ENCODE results near the gene SHISA6.

The SHISA6 gene

GRCh38 chr17:11388054-11388453, 147.0 kb downstream of the SHISA6 start:
- DNase-seq (ENCODE audit: low spot score), result no peak
- no peak for TF ChIP-seq CTCF (IDR thresholded peaks at IDR 0.05; ENCODE audit: extremely low read depth, missing control alignments)

GRCh38 chr17:11389583-11389982, 148.6 kb downstream of the SHISA6 start:
- no peak for TF ChIP-seq CTCF (IDR thresholded peaks at IDR 0.05; ENCODE audit: extremely low read depth, missing control alignments)
- DNase-seq (ENCODE audit: low spot score), result no peak

DNA sequence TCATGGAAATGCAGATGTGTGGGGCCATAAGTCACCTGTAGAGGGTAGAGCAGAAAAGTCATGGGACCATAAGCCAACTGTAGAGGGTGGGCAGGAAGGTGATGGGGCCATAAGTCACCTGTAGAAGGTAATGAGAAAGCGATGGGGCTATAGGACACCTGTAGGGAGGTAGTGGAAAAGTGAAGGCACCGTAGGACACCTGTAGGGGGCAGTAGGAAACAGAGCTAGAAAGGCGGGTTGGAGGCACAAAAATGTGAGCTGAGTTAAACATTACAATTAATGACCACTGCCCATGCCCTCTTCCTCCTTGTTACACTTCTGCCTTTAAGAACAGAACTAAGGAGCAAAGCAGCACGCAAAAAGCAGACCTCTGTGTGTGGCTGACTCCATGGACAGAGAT, 150.1 kb downstream of the SHISA6 start:
- DNase-seq (ENCODE audit: low spot score), result no peak
- no peak for TF ChIP-seq CTCF (IDR thresholded peaks at IDR 0.05; ENCODE audit: extremely low read depth, missing control alignments)

DNA sequence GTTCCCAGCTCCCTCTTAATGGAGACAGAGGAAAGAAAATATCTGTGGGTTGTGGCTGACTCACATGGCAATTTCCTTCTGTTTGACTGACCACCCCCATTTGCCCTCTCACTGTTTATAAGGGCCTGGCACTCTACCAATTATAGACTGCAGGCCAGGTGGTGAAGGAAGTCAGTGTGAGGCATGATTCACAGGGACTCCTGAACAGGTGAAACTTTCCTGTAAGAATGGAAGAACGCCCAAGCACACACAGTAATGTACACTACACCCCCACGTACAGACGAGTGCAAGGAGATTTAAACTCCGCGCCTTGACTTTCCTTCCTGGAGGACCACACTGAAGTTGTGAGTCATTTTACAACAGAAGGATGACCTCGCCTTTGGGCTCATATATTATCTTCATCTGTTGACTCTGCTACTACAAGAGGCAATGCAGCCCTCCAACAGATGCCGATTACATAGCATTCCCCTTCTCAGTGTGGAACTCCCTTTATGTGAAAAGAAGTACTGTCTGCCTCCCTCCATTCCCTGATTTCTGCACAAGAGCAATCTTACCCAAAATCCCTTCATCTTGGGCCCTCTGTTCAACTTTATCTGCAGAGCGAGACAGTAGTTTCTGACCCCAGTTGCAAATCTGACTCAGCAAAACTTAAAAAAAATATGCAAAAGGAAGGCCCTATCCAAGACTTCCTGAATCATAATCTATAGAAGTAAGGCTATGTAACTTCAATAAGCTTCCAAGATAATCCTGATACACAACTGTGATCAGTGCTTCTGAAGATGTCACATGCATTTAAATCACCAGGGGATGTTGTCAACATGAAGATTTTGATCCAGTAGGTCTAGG, 163.6 kb downstream of the SHISA6 start:
- TF ChIP-seq CTCF (IDR thresholded peaks at IDR 0.05; ENCODE audit: extremely low read depth, missing control alignments), result no peak
- no peak for DNase-seq (ENCODE audit: low spot score)

DNA sequence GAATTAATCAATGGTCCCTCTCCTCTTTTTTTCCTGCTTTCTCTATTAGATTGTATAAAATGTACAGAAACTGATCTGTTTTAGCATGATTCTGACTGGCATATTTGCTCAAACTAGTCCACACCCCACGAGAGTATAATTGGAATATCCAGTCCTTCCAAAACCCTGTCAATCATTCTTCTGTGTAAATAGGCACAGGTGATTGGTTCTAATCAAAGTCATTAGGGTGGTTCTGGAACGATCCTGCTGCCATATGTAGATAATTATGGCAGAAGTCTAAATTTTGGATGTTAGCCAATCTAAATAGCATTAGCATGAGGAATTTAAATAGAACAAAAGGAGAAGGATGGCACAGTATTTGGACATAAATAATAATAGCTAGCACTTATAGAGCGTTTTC, 165.7 kb downstream of the SHISA6 start:
- DNase-seq (ENCODE audit: low spot score), result no peak
- no peak for TF ChIP-seq CTCF (IDR thresholded peaks at IDR 0.05; ENCODE audit: extremely low read depth, missing control alignments)

- no peak for TF ChIP-seq CTCF (IDR thresholded peaks at IDR 0.05; ENCODE audit: extremely low read depth, missing control alignments)
- no peak for DNase-seq (ENCODE audit: low spot score)
These were observed 171.6 kb downstream of the SHISA6 start for GRCh38 chr17:11412654-11413053.

GRCh38 chr17:11418342-11418741, 177.3 kb downstream of the SHISA6 start:
- no peak for TF ChIP-seq CTCF (IDR thresholded peaks at IDR 0.05; ENCODE audit: extremely low read depth, missing control alignments)
- DNase-seq (ENCODE audit: low spot score), result no peak

All from GM20000 (cell line).